Measurements from ENCODE around the gene TACC3. TPM values are rescaled to one million over a fixed set of nuclear protein-coding genes. Genes with fewer than 3 reads are reported as not detected.

Gene TACC3
- total RNA-seq, 3 donors from 2014 or later = 4.1 to 7.8 (median 4.9) TPM

DNA sequence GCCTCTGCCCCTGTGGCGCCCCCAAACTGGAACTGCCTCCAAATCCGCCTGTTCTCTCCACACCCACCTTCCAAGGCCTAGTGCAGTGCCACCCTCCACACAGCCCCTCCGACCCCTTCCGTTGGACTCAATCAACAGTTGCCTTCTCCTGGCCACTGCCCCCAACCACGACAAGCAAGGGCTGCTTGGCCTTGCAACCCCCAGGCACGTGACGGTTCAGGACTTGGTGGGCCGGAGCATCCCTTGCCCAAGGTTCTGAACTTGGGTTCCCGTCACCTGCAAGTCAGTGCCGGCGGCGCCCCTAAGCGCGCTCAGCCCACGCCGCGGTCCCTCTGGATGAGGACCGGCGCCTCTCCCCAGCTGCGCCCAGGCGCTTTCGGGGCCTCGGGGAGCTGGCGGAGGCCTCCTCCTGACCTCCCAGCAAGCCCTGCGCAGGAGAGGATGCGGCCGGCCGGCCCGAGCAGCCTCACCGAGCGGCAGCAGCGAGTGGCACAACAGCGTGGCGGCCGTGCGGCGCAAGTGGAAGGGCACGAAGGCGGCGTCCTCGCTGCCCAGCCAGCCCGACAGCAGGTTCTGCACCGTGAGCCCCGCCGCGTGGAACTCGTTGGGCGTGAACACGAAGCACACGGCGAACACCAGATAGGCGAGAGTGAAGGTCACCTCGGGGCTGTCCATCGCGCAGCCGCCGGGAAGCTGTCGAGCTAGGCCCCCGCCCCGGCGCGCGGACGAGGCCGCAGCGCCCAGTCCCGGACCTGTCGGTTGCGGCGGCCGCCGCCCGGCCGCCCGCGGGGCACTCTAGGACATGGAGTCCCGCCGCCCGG is 948 bp upstream of the TACC3 start:
- no peaks in the 10 kb centered on the region for H3K27me3 ChIP-seq
- peaks cover 8 to 15% of the 10 kb centered on the region in 2 donors for H3K4me1 ChIP-seq
- no peaks in the 10 kb centered on the region for H3K9me3 ChIP-seq
- H3K4me3 ChIP-seq = peak overlapping the region; percentile 63 to 83 (median 80)
- TF ChIP-seq POLR2AphosphoS5 (IDR thresholded peaks at IDR 0.05) = peak in 1 of 3 donors; percentile 13
- no peak for TF ChIP-seq POLR2A (IDR thresholded peaks at IDR 0.05)
- intact Hi-C loops (cut with DNase I; ENCODE audit: low total_unique reads) = no loop called here
- no peak for DNase-seq (ENCODE audit: low spot score in 2 of 2)
- peak overlapping the region; percentile 88 to 90 for H3K27ac ChIP-seq
- H3K36me3 ChIP-seq = no peaks in the 10 kb centered on the region

GRCh38 chr4:1721666-1722550 is 587 bp downstream of the TACC3 start:
- Histone ChIP-seq H3K9me3 (no peaks in the 10 kb centered on the region), H3K36me3 (no peaks in the 10 kb centered on the region), H3K27me3 (no peaks in the 10 kb centered on the region), H3K4me3 (peak overlapping the region; percentile 63 to 83 (median 80)), H3K4me1 (peaks cover 8 to 15% of the 10 kb centered on the region in 2 donors), H3K27ac (peak overlapping the region in 1 of 2 donors; percentile 90)
- DNase-seq (ENCODE audit: low spot score in 2 of 2) = no peak
- intact Hi-C loops (cut with DNase I; ENCODE audit: low total_unique reads) = no loop called here
- TF ChIP-seq CTCF (IDR thresholded peaks at IDR 0.05) (no peak), POLR2AphosphoS5 (IDR thresholded peaks at IDR 0.05) (no peak), POLR2A (IDR thresholded peaks at IDR 0.05) (no peak)

- no peaks in the 10 kb centered on the region for H3K9me3 ChIP-seq
- H3K4me3 ChIP-seq = peak overlapping the region in 1 of 3 donors; percentile 63
- no peaks in the 10 kb centered on the region for H3K27me3 ChIP-seq
- H3K4me1 ChIP-seq = peaks cover 8 to 15% of the 10 kb centered on the region in 2 donors
- no peaks in the 10 kb centered on the region for H3K36me3 ChIP-seq
- no peak for DNase-seq (ENCODE audit: low spot score in 2 of 2)
- H3K27ac ChIP-seq = peak overlapping the region in 1 of 2 donors; percentile 38
- TF ChIP-seq CTCF (IDR thresholded peaks at IDR 0.05) (no peak), POLR2A (IDR thresholded peaks at IDR 0.05) (no peak), POLR2AphosphoS5 (IDR thresholded peaks at IDR 0.05) (no peak)
- intact Hi-C loops (cut with DNase I; ENCODE audit: low total_unique reads) = no loop called here
Observed at GRCh38 chr4:1722551-1723118, 1.3 kb downstream of the TACC3 start.

- Histone ChIP-seq H3K36me3 (no peaks in the 10 kb centered on the region), H3K4me1 (peaks cover 8 to 15% of the 10 kb centered on the region in 2 donors), H3K9me3 (no peaks in the 10 kb centered on the region), H3K4me3 (peak overlapping the region in 1 of 3 donors; percentile 13), H3K27ac (peak overlapping the region in 1 of 2 donors; percentile 38), H3K27me3 (no peaks in the 10 kb centered on the region)
- DNase-seq (ENCODE audit: low spot score in 2 of 2) = no peak
- intact Hi-C loops (cut with DNase I; ENCODE audit: low total_unique reads) = no loop called here
- TF ChIP-seq CTCF (IDR thresholded peaks at IDR 0.05) (no peak), POLR2AphosphoS5 (IDR thresholded peaks at IDR 0.05) (no peak), POLR2A (IDR thresholded peaks at IDR 0.05) (no peak)
Observed at GRCh38 chr4:1723131-1723801, 1.9 kb downstream of the TACC3 start.

GRCh38 chr4:1725521-1725920 is 4.2 kb downstream of the TACC3 start:
- Histone ChIP-seq H3K9me3 (no peaks in the 10 kb centered on the region), H3K4me3 (no peak overlapping the region), H3K36me3 (no peaks in the 10 kb centered on the region), H3K27me3 (no peaks in the 10 kb centered on the region), H3K27ac (no peak overlapping the region), H3K4me1 (peaks cover 5 to 7% of the 10 kb centered on the region in 2 donors)
- no peak for DNase-seq (ENCODE audit: low spot score in 2 of 2)
- no peak for TF ChIP-seq CTCF (IDR thresholded peaks at IDR 0.05)
- no peak for TF ChIP-seq POLR2AphosphoS5 (IDR thresholded peaks at IDR 0.05)
- TF ChIP-seq POLR2A (IDR thresholded peaks at IDR 0.05) = no peak
- intact Hi-C loops (cut with DNase I; ENCODE audit: low total_unique reads) = no loop called here
